Ascending aorta (tissue), 2 donors: Measurements from ENCODE around the gene ABCD1. TPM values are rescaled to one million over a fixed set of nuclear protein-coding genes. Genes with fewer than 3 reads are reported as not detected.
"Not testable (repeated sequence)": the region's sequence is repeated elsewhere in the genome, so short reads cannot be mapped to it uniquely, and the experiment has no call there.

Source experiments
- DNase-seq, 2 donors: peaks; one replicate each; pipeline ENCODE4 v3.0.0-alpha.2; 2019; ENCODE audit warnings: low spot score in 2 of 2
- H3K27ac ChIP-seq, 2 donors: fragments of 200-600 bp; sonication (generic); one replicate each; pipeline ENCODE4 v1.5.1; 2016 to 2017; ENCODE audit warnings: mild to moderate bottlenecking in 1 of 2
- H3K27me3 ChIP-seq: fragments of 200-600 bp; sonication (generic); one replicate; pipeline ENCODE4 v1.5.1; 2017
- H3K36me3 ChIP-seq, 2 donors: fragments of 200-600 bp; sonication (generic); one replicate each; pipeline ENCODE4 v1.5.1; 2016
- H3K4me1 ChIP-seq, 2 donors: fragments of 200-600 bp; sonication (generic); one replicate each; pipeline ENCODE4 v1.5.1; 2016 to 2017; ENCODE audit warnings: mild to moderate bottlenecking in 1 of 2
- H3K4me3 ChIP-seq, 2 donors: fragments of 200-600 bp; sonication (generic); one replicate each; pipeline ENCODE4 v1.5.1; 2016 to 2017; ENCODE audit warnings: mild to moderate bottlenecking in 1 of 2
- H3K9me3 ChIP-seq, 2 donors: fragments of 200-600 bp; sonication (generic); one replicate each; pipeline ENCODE4 v1.5.1; 2016
- intact Hi-C: fragments of 100-400 bp; cut with DNase I; formaldehyde crosslinking; loops from one replicate; pipeline ENCODE4 v1.15.1; 2023
- total RNA-seq: library from RNA; depleted of rRNA; stranded (reverse); fragments of >200 nt; gene quantifications from one replicate; pipeline ENCODE4 v1.1.0, GENCODE V29; 2016
- TF ChIP-seq, protein P1 (sequence below), 3 experiments: fragments of 200-600 bp in 2 of 3; fragments of 450-650 bp in 1 of 3; sonication (generic) in 2 of 3; IDR thresholded peaks; one replicate each; pipeline ENCODE4 v1.5.1; 2016 to 2019; ENCODE audit warnings: antibody characterized with exemption in 3 of 3, mild to moderate bottlenecking in 1 of 3, moderate library complexity in 1 of 3

Gene ABCD1
- total RNA-seq, 1 donor from 2014 or later = 14.7 TPM

DNA sequence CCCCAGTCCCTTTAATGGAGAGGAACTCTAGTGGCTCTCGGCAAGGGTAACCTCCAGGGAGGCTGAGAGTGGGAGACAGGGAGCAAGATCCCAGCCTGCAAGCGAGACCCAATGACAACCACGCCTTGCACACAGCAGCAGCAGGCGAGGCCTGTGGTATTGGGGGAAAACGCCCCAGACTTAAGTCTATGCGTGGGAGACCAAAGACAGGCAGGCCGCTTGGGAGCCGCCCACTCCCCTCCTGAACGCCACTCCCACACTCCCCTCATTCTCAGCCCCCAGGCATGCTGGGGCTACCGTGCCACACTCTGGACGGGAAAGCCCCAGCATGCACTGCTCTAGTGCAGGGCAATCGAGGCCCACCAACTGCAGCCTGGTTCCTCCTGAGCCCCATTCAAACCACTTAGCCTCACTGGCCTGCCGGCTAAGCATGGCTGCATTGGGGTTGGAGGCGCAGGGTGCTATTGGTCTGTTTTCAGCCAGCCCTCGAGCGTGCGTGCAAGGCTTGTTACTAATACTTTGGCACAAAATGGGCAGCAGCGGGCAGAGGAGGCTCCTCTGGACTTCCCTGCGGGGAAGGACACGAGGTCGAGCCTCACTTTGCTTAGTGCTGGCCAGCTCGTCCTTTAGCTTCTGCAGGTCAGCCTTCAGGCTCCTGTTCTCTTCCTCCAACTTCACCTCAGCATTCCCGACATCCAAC lies 22.2 kb upstream of the ABCD1 start:
- H3K4me3 ChIP-seq = no peak overlapping the region
- no peaks in the 10 kb centered on the region for H3K4me1 ChIP-seq
- TF ChIP-seq, protein P1, sequence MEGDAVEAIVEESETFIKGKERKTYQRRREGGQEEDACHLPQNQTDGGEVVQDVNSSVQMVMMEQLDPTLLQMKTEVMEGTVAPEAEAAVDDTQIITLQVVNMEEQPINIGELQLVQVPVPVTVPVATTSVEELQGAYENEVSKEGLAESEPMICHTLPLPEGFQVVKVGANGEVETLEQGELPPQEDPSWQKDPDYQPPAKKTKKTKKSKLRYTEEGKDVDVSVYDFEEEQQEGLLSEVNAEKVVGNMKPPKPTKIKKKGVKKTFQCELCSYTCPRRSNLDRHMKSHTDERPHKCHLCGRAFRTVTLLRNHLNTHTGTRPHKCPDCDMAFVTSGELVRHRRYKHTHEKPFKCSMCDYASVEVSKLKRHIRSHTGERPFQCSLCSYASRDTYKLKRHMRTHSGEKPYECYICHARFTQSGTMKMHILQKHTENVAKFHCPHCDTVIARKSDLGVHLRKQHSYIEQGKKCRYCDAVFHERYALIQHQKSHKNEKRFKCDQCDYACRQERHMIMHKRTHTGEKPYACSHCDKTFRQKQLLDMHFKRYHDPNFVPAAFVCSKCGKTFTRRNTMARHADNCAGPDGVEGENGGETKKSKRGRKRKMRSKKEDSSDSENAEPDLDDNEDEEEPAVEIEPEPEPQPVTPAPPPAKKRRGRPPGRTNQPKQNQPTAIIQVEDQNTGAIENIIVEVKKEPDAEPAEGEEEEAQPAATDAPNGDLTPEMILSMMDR (IDR thresholded peaks at IDR 0.05) = no peak
- H3K9me3 ChIP-seq = no peaks in the 10 kb centered on the region
- peaks cover 9 to 14% of the 10 kb centered on the region in 2 donors for H3K36me3 ChIP-seq
- no peak overlapping the region for H3K27ac ChIP-seq
- DNase-seq = no peak
- no peaks in the 10 kb centered on the region for H3K27me3 ChIP-seq
- intact Hi-C loops = no loop called here

DNA sequence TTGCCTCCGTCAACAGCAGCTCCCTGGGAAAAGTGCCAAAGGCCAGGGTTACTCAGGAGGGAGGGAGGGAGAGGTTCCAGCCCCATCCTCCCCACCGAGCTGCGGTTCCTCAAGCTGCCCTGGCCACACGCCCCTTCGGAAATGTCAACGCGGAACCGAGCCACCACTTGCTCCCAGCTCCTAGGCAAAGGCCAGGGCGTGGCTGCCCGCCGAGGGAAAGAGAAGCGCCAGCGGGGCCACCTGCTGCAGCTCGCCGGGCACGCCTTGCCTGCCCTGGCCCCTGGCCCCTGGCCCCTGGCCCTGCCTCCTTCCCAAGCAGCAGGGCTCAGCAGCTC lies 21.7 kb upstream of the ABCD1 start:
- peaks cover 9 to 13% of the 10 kb centered on the region in 2 donors for H3K36me3 ChIP-seq
- H3K27ac ChIP-seq = no peak overlapping the region
- H3K4me1 ChIP-seq = no peaks in the 10 kb centered on the region

DNA sequence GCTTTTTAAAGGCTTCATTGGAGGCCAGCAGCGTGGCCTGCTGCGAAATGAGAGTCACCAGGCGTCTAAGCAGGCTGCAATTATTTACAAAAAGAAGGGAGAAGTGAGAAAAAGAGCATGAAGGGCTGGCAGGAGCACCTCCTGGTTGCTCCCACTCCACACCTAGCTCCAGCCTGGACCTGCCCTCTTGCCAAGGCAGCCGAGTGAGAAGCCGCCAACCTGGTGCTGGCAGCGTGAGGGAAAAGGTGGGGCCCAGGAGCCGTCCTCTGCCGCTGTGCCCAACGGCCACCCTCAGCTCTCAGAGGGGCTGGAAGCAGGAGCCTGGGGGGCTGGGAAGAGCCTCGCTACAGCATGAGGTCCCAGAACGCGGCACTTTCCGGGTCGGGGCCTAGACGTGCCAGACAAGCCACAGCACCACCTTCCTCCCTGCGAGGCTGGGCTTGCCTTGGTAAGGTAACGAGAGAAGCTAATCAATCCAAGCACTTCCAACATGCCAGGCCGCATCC lies 20.6 kb upstream of the ABCD1 start:
- intact Hi-C loops = no loop called here
- Histone ChIP-seq H3K36me3 (peaks cover 9 to 13% of the 10 kb centered on the region in 2 donors), H3K4me1 (no peaks in the 10 kb centered on the region), H3K9me3 (no peaks in the 10 kb centered on the region), H3K4me3 (no peak overlapping the region), H3K27me3 (no peaks in the 10 kb centered on the region), H3K27ac (no peak overlapping the region)
- TF ChIP-seq, protein P1 (IDR thresholded peaks at IDR 0.05) = no peak
- no peak for DNase-seq

More for the DNA sequence above, 21.7 kb upstream of the ABCD1 start:
- H3K27me3 ChIP-seq = no peaks in the 10 kb centered on the region
- no peak overlapping the region for H3K4me3 ChIP-seq
- DNase-seq = no peak
- TF ChIP-seq, protein P1 (IDR thresholded peaks at IDR 0.05) = no peak
- H3K9me3 ChIP-seq = no peaks in the 10 kb centered on the region
- intact Hi-C loops = no loop called here

DNA sequence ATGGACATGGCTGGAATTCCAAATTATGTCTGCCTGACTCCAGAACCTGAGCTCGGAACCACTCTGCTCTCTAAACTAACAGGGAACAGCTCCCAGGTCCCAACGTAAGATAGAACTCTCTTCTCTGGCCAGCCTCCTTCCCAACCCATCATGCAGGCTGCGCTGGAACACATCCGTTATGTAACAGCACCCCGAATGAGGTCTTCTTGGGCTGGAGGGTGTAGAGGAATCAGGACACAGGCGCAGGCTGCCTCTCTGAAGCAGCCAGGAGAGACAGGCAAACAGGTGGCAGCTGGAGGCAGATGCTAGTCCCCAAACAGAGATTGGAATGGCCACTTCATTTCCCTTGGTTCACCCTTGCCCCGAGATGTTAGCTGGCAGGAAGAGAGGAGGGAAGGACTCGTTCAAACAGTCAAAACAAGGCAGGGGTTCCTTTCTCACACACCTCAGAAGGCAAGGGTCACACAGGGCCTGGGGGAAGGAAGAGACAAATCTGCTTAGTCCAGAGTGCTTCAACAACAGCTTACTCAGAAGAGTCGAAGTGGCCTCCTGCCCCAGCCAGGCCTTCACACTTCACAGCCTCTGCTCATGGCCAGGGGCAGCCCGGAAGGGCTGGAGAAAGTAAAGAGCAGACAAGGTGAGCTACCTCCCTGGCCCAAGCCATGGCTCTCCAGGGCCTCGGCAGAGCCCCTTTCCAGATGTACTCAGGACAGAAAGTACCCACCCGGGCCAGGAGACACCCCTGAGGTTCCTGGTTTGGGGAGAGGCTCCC lies 19.8 kb upstream of the ABCD1 start:
- H3K9me3 ChIP-seq, H3K4me1 ChIP-seq, DNase-seq, intact Hi-C loops, H3K4me3 ChIP-seq, H3K27me3 ChIP-seq: not testable (repeated sequence)
- H3K36me3 ChIP-seq = peaks cover 11 to 14% of the 10 kb centered on the region in 2 donors
- H3K27ac ChIP-seq = peak overlapping the region; percentile 46 to 48

DNA sequence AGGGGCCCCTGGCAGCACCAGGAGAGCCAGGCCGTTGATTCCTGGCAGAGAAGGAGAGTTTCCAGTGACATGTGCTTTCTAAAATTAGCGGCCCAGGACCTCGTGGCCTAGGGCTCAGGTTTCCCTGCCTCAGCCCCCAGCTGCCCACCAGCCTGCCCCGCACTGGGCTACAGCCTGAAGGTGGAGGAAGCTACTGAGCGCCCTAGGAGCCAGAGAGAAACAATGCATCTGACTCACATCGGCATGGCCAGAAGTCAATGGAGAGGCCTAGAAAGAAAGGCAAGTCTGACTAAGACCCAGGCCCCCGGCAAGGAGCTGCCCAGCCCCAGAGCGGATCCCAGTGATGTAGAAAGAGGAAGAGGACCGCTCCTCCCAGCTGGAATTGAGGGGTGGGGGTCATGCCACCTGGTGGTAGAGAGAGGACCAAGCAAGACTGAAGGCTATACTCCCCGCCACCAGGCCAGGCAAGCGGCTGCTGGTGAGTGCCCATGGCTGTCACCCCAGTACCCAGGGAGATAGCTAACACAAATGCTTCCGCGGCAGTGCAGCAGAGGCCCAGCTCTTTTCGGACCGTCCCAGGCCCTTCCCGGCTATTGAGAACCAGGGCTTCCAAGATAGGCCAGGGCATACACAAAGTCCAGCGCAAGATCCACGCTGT lies 19.1 kb upstream of the ABCD1 start:
- H3K9me3 ChIP-seq, H3K27me3 ChIP-seq, H3K4me3 ChIP-seq, intact Hi-C loops, DNase-seq, H3K4me1 ChIP-seq: not testable (repeated sequence)
- Histone ChIP-seq H3K27ac (peak overlapping the region; percentile 46 to 48), H3K36me3 (peaks cover 15 to 17% of the 10 kb centered on the region in 2 donors)

DNA sequence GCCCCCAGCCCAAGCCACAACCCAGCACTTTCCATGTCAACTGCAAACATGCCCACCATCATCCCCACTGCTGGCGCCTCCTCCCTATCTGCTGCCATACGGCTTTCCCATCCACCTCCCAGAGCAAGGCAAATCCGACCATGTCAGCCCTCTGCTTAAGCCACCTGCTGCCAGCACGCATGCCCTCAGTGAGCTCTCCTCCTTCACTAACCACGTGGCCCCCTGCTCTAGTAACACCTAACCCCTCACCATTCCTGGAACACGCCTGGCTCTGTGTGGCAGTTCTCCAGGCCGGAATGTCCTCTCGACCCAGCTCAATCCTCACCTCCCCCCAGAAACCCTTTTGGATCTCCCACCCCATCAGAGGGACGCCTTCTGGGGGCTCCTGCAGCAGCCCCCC lies 17.9 kb upstream of the ABCD1 start:
- no peaks in the 10 kb centered on the region for H3K4me1 ChIP-seq

More for the DNA sequence above, 17.9 kb upstream of the ABCD1 start:
- H3K27me3 ChIP-seq = no peaks in the 10 kb centered on the region
- no peak overlapping the region for H3K4me3 ChIP-seq
- peaks cover 6 to 9% of the 10 kb centered on the region in 2 donors for H3K36me3 ChIP-seq
- TF ChIP-seq, protein P1 (IDR thresholded peaks at IDR 0.05) = no peak
- intact Hi-C loops = no loop called here
- no peak overlapping the region for H3K27ac ChIP-seq
- no peak for DNase-seq
- no peaks in the 10 kb centered on the region for H3K9me3 ChIP-seq
